ENCODE results near the gene DOK5. TPM values are rescaled to one million over a fixed set of nuclear protein-coding genes. Genes with fewer than 3 reads are reported as not detected.

Gene DOK5
- total and polyA plus RNA-seq, 9 of the 15 experiments (the other 6 are each of a cell fraction or from before 2014, with no cell fraction given) = not detected

DNA sequence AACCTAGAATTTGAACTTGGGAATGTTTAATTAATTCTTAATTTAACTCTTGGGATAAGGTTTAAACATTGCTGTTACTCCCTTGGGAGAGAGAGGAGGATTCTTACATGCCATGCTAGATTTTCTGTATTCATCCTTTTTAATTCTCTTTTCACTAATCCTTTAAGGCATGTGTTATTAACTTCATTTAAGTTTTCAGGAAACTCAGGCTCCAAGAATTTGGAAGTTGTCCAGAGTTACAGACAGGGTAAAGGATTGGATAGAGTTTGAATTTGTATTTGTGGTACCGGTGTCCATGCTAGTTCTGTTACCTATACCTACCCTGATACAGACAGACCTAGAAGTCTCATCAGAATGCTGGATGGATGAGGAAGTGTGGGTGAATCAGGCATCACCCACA, 23.7 kb downstream of the DOK5 start:
- H4K20me1 ChIP-seq (replicated peaks; ENCODE audit: control insufficient read depth, insufficient read depth, low read length) = no peaks in the 10 kb centered on the region
- H3K4me1 ChIP-seq (replicated peaks in 1 of 2; ENCODE audit: control insufficient read depth in 2 of 2, insufficient read depth in 2 of 2, low read length in 2 of 2) = no peaks in the 10 kb centered on the region
- POLR2A ChIA-PET = no interaction called here
- CTCF ChIA-PET (ENCODE audit: low intra/inter-chr PET ratio) = no interaction called here
- no peak overlapping the region for H3K4me2 ChIP-seq (ENCODE audit: insufficient read depth, low read length)
- TF ChIP-seq, protein P1, sequence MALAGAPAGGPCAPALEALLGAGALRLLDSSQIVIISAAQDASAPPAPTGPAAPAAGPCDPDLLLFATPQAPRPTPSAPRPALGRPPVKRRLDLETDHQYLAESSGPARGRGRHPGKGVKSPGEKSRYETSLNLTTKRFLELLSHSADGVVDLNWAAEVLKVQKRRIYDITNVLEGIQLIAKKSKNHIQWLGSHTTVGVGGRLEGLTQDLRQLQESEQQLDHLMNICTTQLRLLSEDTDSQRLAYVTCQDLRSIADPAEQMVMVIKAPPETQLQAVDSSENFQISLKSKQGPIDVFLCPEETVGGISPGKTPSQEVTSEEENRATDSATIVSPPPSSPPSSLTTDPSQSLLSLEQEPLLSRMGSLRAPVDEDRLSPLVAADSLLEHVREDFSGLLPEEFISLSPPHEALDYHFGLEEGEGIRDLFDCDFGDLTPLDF (CRISPR knock-in tag; IDR thresholded peaks at IDR 0.05) = no peak
- no peak for TF ChIP-seq ZNF830 (CRISPR knock-in tag; IDR thresholded peaks at IDR 0.05)
- TF ChIP-seq HDGF (IDR thresholded peaks at IDR 0.05) = no peak
- TF ChIP-seq SLC30A9 (CRISPR knock-in tag; IDR thresholded peaks at IDR 0.05) = no peak
- TF ChIP-seq, protein P2, sequence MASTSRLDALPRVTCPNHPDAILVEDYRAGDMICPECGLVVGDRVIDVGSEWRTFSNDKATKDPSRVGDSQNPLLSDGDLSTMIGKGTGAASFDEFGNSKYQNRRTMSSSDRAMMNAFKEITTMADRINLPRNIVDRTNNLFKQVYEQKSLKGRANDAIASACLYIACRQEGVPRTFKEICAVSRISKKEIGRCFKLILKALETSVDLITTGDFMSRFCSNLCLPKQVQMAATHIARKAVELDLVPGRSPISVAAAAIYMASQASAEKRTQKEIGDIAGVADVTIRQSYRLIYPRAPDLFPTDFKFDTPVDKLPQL (IDR thresholded peaks at IDR 0.05; ENCODE audit: extremely low read depth, insufficient read length) = no peak
- no peak for TF ChIP-seq ZNF165 (CRISPR knock-in tag; IDR thresholded peaks at IDR 0.05; ENCODE audit: borderline replicate concordance)
- TF ChIP-seq EZH2 (IDR thresholded peaks at IDR 0.05; ENCODE audit: borderline replicate concordance, low read depth, low read length) = no peak
- TF ChIP-seq CC2D1A (IDR thresholded peaks at IDR 0.05) = no peak
- TF ChIP-seq, protein P3, sequence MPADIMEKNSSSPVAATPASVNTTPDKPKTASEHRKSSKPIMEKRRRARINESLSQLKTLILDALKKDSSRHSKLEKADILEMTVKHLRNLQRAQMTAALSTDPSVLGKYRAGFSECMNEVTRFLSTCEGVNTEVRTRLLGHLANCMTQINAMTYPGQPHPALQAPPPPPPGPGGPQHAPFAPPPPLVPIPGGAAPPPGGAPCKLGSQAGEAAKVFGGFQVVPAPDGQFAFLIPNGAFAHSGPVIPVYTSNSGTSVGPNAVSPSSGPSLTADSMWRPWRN (IDR thresholded peaks at IDR 0.05; ENCODE audit: low read depth) = no peak
- TF ChIP-seq FOS (IDR thresholded peaks at IDR 0.05; ENCODE audit: extremely low read depth, insufficient read length) = no peak
- TF ChIP-seq XRCC3 (IDR thresholded peaks at IDR 0.05) = no peak
- no peak for TF ChIP-seq SRSF1 (IDR thresholded peaks at IDR 0.05; ENCODE audit: low read depth, low read length)
- no peak for TF ChIP-seq PHF21A (IDR thresholded peaks at IDR 0.05; ENCODE audit: borderline replicate concordance, low read depth)
- no peak for TF ChIP-seq STAT5A (IDR thresholded peaks at IDR 0.05; ENCODE audit: borderline replicate concordance, low read length)
- TF ChIP-seq, protein P4, sequence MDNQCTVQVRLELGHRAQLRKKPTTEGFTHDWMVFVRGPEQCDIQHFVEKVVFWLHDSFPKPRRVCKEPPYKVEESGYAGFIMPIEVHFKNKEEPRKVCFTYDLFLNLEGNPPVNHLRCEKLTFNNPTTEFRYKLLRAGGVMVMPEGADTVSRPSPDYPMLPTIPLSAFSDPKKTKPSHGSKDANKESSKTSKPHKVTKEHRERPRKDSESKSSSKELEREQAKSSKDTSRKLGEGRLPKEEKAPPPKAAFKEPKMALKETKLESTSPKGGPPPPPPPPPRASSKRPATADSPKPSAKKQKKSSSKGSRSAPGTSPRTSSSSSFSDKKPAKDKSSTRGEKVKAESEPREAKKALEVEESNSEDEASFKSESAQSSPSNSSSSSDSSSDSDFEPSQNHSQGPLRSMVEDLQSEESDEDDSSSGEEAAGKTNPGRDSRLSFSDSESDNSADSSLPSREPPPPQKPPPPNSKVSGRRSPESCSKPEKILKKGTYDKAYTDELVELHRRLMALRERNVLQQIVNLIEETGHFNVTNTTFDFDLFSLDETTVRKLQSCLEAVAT (IDR thresholded peaks at IDR 0.05) = no peak
- no peak for TF ChIP-seq TEAD2 (tag; IDR thresholded peaks at IDR 0.05)
- TF ChIP-seq DDX20 (tag; IDR thresholded peaks at IDR 0.05; ENCODE audit: low read depth) = no peak
- TF ChIP-seq ATF7 (IDR thresholded peaks at IDR 0.05) = no peak
- TF ChIP-seq HDAC8 (tag; IDR thresholded peaks at IDR 0.05) = no peak
- no peaks in the 10 kb centered on the region for H3K9me1 ChIP-seq (ENCODE audit: control insufficient read depth, insufficient read depth, low read length)
- H3K79me2 ChIP-seq (ENCODE audit: control insufficient read depth, insufficient read depth, low read length) = no peaks in the 10 kb centered on the region
- no peaks in the 10 kb centered on the region for H3K36me3 ChIP-seq (ENCODE audit: control insufficient read depth, insufficient read depth, low read length)
- H3K4me3 ChIP-seq = no peak overlapping the region
- FAIRE-seq (no peak), ATAC-seq (no peak), DNase-seq (ENCODE audit: extremely low read depth in 1 of 4, low spot score in 3 of 4) (no peak)
- H2AFZ ChIP-seq (ENCODE audit: low read depth, low read length) = no peak overlapping the region
- in situ Hi-C loops (cut with MboI) = no loop called here
- WGBS (ENCODE audit: insufficient coverage, low coverage, missing lambda C conversion rate) = 6% methylated on average over 1 of the region's 1 CpG
- H3K27ac ChIP-seq (ENCODE audit: extremely low read depth, low read depth, low read length) = no peak overlapping the region
- 0 out of 2 replicates have a peak, but pooled peaks cover 2% of the 10 kb centered on the region for H3K9me3 ChIP-seq (replicated peaks; ENCODE audit: control insufficient read depth, insufficient read depth, low read depth, low read length)
- no peaks in the 10 kb centered on the region for H3K27me3 ChIP-seq (ENCODE audit: control insufficient read depth in 2 of 2, insufficient read depth in 2 of 2, low read length in 2 of 2)
- H3K9ac ChIP-seq (ENCODE audit: insufficient read depth in 1 of 2, low read depth in 2 of 2, low read length in 2 of 2) = no peak overlapping the region
- no TSS peak for BruUV-seq (replicated peaks)
- intact Hi-C loops (cut with micrococcal nuclease) = no loop called here

All from K562 (cell line).